ENCODE measurements around the gene CACNA1B. TPM values are rescaled to one million over a fixed set of nuclear protein-coding genes. Genes with fewer than 3 reads are reported as not detected.

CACNA1B gene
- total RNA-seq, 4 donors from 2014 or later, result 0.04 to 0.13 (median 0.12) TPM; not detected in 1

DNA sequence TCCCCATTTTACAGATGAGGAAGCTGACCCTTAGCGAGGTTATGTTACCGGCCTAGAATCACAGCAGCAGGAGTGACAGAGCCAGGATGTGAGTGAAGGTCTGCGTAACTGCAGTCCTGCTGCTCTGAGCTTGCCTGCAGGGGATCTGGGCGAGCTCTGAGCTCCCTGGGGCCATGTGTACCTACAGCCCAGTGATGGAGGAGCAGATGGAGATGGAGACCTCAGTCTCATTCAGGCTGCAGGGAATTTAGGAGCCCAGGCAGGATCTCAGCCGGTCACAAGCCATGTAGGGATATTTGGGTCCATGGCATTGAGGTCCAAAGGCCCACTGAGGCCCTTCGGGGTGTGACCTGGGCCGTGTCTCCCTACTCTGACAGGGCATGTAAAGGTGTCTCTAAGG lies 170.6 kb downstream of the CACNA1B start:
- TF ChIP-seq POLR2AphosphoS5 (IDR thresholded peaks at IDR 0.05) (no peak), EP300 (IDR thresholded peaks at IDR 0.05) (no peak)
- TF ChIP-seq, protein P1, sequence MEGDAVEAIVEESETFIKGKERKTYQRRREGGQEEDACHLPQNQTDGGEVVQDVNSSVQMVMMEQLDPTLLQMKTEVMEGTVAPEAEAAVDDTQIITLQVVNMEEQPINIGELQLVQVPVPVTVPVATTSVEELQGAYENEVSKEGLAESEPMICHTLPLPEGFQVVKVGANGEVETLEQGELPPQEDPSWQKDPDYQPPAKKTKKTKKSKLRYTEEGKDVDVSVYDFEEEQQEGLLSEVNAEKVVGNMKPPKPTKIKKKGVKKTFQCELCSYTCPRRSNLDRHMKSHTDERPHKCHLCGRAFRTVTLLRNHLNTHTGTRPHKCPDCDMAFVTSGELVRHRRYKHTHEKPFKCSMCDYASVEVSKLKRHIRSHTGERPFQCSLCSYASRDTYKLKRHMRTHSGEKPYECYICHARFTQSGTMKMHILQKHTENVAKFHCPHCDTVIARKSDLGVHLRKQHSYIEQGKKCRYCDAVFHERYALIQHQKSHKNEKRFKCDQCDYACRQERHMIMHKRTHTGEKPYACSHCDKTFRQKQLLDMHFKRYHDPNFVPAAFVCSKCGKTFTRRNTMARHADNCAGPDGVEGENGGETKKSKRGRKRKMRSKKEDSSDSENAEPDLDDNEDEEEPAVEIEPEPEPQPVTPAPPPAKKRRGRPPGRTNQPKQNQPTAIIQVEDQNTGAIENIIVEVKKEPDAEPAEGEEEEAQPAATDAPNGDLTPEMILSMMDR (IDR thresholded peaks at IDR 0.05), result no peak
- no peak for ATAC-seq
- WGBS, 2 donors (ENCODE audit: low coverage in 1 of 2), result 100% methylated on average over 2 of the region's 7 CpGs; no CpG with 5 or more reads in 1 of the 2 donors
- Histone ChIP-seq H3K36me3 (no peaks in the 10 kb centered on the region), H3K4me3 (no peak overlapping the region), H3K4me1 (no peaks in the 10 kb centered on the region), H3K27ac (no peak overlapping the region), H3K27me3 (peaks cover 75% of the 10 kb centered on the region), H3K9me3 (no peaks in the 10 kb centered on the region)

DNA sequence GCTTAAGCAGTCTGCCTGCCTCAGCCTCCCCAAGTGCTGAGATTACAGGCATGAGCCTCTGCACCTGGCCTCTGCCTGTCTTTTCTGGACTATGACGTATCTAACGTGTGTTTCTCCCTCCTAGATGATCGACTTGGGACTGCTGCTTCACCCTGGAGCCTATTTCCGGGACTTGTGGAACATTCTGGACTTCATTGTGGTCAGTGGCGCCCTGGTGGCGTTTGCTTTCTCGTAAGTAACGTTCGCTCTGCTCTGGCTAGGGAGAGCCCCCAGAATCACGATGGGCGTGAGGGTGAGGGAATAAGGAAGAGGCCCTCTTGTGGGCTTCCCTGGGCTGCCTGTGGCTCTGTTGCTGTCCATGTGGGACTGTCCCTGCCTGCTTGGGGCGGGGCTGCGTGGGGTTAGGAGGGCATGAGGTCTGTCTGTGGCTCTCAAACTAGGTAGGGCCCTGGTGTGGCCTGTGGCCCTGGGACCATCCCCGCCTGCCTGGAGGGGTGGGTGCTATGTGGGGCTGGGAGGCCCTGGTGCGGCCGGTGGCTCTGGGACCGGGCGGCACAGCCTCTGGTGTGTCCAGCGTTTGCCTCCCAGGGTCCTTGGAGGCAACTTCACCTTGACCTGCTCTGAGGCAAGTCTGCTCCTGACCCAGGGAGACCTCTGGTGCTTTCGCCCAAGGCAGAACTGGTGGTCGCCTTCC lies 171.7 kb downstream of the CACNA1B start:
- H3K27ac ChIP-seq, result no peak overlapping the region
- H3K4me3 ChIP-seq, result no peak overlapping the region
- TF ChIP-seq POLR2A (IDR thresholded peaks at IDR 0.05) (no peak), EP300 (IDR thresholded peaks at IDR 0.05) (no peak), POLR2AphosphoS5 (IDR thresholded peaks at IDR 0.05) (no peak)
- TF ChIP-seq, protein P1 (IDR thresholded peaks at IDR 0.05), result no peak
- no peak for ATAC-seq
- H3K4me1 ChIP-seq, result no peaks in the 10 kb centered on the region
- no peaks in the 10 kb centered on the region for H3K36me3 ChIP-seq
- WGBS, 2 donors (ENCODE audit: low coverage in 1 of 2), result 77% methylated on average over 9 of the region's 21 CpGs; no CpG with 5 or more reads in 1 of the 2 donors
- peaks cover 65% of the 10 kb centered on the region for H3K27me3 ChIP-seq
- no peaks in the 10 kb centered on the region for H3K9me3 ChIP-seq

DNA sequence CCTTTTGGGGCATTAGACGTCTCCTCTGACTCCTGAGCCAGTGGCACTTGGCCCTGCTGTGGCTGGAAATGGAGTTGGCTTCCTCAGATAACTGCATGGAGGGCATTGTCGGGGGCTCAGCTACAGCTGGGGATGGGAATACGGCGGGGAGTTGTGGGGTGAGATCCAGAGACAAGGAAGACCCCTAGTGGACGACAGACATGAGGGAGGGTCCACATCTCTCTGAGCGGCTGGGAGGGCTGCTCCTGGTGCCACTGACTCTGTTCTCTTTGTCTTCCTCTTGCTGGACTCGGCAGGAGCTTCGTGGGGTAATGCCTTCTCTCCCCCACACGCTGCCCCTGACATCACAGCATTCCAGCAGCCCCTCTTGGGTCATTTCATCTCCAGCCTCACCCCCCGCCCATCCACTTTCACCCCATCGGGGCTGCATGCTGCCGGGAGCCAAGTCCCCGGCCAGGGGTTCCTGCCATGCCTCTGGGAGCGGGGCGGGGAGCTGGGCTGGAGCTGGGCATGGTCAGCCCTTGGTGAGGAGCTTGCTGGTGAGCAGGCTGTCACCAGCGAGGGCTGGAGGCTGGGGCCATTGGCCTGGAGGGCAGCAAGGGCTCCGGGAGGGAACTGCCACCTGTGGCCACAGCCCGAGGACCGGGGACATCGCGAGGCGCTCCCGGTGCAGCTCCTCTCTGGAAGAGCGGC lies 172.3 kb downstream of the CACNA1B start:
- H3K4me3 ChIP-seq, result no peak overlapping the region
- peaks cover 58% of the 10 kb centered on the region for H3K27me3 ChIP-seq
- no peak overlapping the region for H3K27ac ChIP-seq
- no peaks in the 10 kb centered on the region for H3K9me3 ChIP-seq
- no peaks in the 10 kb centered on the region for H3K4me1 ChIP-seq
- H3K36me3 ChIP-seq, result no peaks in the 10 kb centered on the region
- no peak for ATAC-seq
- WGBS, 2 donors (ENCODE audit: low coverage in 1 of 2), result 77% methylated on average over 6 of the region's 24 CpGs; no CpG with 5 or more reads in 1 of the 2 donors
- no peak for TF ChIP-seq POLR2AphosphoS5 (IDR thresholded peaks at IDR 0.05)
- TF ChIP-seq EP300 (IDR thresholded peaks at IDR 0.05), result no peak
- no peak for TF ChIP-seq POLR2A (IDR thresholded peaks at IDR 0.05)
- TF ChIP-seq, protein P1 (IDR thresholded peaks at IDR 0.05), result no peak

DNA sequence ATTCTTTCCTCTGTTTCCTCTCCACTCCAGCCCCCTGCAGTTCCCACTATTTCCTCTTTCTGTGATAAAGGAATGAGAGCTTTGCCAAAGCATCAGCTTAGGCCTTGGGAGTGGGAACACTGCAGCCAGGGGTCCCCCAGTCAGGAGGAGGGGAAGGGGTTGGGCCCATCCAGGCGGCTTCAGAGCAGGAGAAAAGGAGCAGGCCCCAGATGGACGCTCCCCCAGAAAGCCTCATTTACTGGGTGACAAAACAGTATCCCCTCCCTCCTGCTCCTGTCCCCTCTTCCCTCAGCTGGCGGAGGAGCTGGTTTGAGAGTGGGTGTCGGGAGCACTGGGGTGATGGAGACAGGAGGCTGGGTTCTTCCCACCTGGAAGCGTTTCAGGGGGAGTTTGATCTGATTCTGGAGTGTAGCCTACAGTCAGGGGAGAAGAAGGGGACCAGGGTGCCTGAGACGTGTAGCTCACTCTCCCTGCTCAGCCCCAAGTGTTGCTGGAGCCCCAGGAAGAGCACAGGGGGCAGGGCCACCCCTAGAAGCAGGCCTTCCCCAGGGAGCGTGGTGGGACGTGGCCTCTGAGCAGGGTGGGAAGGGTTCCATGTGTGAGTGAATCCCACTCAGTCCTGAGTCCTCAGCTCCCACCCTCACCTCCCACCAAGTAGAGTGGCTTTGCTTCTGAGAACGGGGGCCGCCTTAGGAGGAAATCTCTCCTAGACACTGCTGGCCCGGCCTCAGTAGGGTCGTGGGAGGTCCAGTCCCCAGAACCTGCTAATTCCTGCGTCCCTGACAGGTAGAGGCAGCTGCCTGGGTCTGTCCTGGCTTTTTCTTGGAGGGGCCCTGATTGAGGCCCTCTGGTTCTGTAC lies 173.1 kb downstream of the CACNA1B start:
- ATAC-seq, result no peak
- TF ChIP-seq POLR2A (IDR thresholded peaks at IDR 0.05) (no peak), EP300 (IDR thresholded peaks at IDR 0.05) (no peak), POLR2AphosphoS5 (IDR thresholded peaks at IDR 0.05) (no peak)
- TF ChIP-seq, protein P1 (IDR thresholded peaks at IDR 0.05), result no peak
- peaks cover 50% of the 10 kb centered on the region for H3K27me3 ChIP-seq
- no peaks in the 10 kb centered on the region for H3K36me3 ChIP-seq
- no peak overlapping the region for H3K27ac ChIP-seq
- no peaks in the 10 kb centered on the region for H3K9me3 ChIP-seq
- H3K4me1 ChIP-seq, result no peaks in the 10 kb centered on the region
- WGBS, 2 donors (ENCODE audit: low coverage in 1 of 2), result 53 to 62% methylated on average over 5 to 7 of the region's 13 CpGs
- H3K4me3 ChIP-seq, result no peak overlapping the region

Measured in gastroesophageal sphincter (tissue), 4 donors.